Measurements from ENCODE around the gene ASPRV1. TPM values are rescaled to one million over a fixed set of nuclear protein-coding genes. Genes with fewer than 3 reads are reported as not detected.

The ASPRV1 gene
- total RNA-seq, 5 donors from 2014 or later (not counting 1 experiment from before 2014, with no cell fraction given): 1.2 to 2.1 (median 1.8) TPM

DNA sequence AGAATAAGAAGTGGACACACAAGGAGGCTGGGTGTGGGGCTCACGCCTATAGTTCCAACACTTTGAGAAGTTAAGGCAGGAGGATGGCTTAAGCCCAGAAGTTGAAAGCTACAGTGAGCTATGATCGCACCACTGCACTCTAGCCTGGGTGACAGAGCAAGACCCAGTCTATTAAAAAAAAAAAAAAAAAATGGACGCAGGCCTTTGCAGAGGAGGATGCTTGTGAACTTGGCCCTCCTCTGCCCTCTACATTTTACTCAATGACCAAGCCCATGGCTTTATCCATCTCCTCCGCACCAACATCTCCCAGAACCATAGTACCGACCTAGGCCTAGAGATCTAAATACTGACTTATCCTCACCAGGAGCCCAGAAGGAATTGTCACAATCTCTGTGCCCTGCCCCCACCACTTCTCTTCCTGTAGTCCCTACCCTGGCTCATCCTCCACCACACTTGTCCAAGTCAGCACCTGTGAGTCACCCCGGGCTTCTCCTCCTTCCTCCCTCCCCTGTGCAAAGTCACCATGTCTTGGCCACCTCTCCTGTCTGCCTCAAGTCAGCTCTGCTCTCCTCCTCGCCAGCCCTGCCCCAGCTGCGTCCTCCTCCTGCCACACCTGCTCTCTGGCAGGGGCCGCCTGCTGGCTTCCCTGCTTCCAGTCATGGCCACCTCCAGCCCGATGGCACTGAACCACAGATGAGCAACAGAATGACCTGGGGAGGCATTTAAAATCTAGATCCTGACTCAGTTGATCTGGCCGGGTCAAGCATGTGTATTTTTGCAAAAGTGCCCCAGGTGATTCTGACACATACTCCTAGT, 35.8 kb upstream of the ASPRV1 start:
- no peaks in the 10 kb centered on the region for H3K9me3 Mint-ChIP-seq
- no peak overlapping the region for H3K27ac Mint-ChIP-seq
- H3K36me3 ChIP-seq (ENCODE audit: control insufficient read depth in 2 of 2, extremely low read depth in 1 of 2, insufficient read depth in 1 of 2, low read length in 1 of 2): peaks cover 0 to 17% of the 10 kb centered on the region in 2 donors
- POLR2A ChIA-PET: interaction anchor here in 1 of 2 donors (0.6 kb wide), 1 partner anchor 1005 kb away, joined by 7 read pairs; no protein-coding TSS in a partner anchor
- peaks cover 35% of the 10 kb centered on the region for H3K36me3 Mint-ChIP-seq
- no peaks in the 10 kb centered on the region for H3K9me3 ChIP-seq
- H3K4me3 Mint-ChIP-seq: no peak overlapping the region
- 79% methylated on average over 10 of the region's 11 CpGs for WGBS (ENCODE audit: insufficient coverage)
- peaks cover 3 to 6% (median 5%) of the 10 kb centered on the region in 3 donors for H3K4me1 Mint-ChIP-seq
- CTCF ChIA-PET: interaction anchor here in 1 of 2 donors (0.7 kb wide), 1 partner anchor 138 kb away, joined by 4 read pairs; no protein-coding TSS in a partner anchor
- no peaks in the 10 kb centered on the region for H3K27me3 ChIP-seq (replicated peaks in 1 of 2; ENCODE audit: control insufficient read depth in 2 of 2, extremely low read depth in 1 of 2, insufficient read depth in 2 of 2, low read length in 1 of 2)
- H3K4me3 ChIP-seq (ENCODE audit: control insufficient read depth in 1 of 2, extremely low read depth in 1 of 2, low read length in 1 of 2): no peak overlapping the region
- H3K4me1 ChIP-seq (ENCODE audit: control insufficient read depth in 1 of 2, extremely low read depth in 1 of 2, insufficient read depth in 2 of 2, low read length in 2 of 2): peaks cover 0 to 3% of the 10 kb centered on the region in 2 experiments
- ATAC-seq (replicated peaks in 1 of 4) (peak in 1 of 4 experiments; percentile 31), DNase-seq (peak in 1 of 35 experiments; percentile 14)
- no peaks in the 10 kb centered on the region for H3K27me3 Mint-ChIP-seq
- H3K27ac ChIP-seq (ENCODE audit: low read length): no peak overlapping the region

DNA sequence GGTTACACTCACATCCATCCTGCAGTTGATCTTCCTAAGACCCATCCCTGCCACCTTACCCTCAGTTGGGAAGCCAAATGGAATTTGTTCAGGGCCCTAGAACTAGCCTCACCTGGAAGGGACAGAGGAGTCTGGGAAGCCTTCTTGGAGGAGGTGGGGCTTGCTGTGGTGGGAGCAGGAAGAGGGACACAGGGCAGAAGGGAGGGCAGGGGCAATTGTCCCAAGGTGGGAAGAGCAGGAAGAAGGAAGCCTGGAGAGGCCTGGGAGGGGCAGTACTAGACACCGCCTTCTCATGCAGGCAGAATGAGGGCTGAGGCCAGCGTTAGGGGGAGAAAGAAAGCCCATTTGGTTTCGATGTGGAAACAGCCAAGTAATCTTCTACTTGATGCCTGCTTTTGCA, 34.1 kb upstream of the ASPRV1 start:
- no peaks in the 10 kb centered on the region for H3K9me3 ChIP-seq
- ChIA-PET POLR2A (interaction anchor here in 1 of 2 donors (1.0 kb wide), 1 partner anchor 776 kb away, joined by 4 read pairs; no protein-coding TSS in a partner anchor), CTCF (no interaction called here)
- Mint-ChIP-seq H3K27ac (no peak overlapping the region), H3K9me3 (no peaks in the 10 kb centered on the region), H3K4me1 (peaks cover 2 to 6% (median 2%) of the 10 kb centered on the region in 3 donors), H3K4me3 (no peak overlapping the region), H3K27me3 (no peaks in the 10 kb centered on the region), H3K36me3 (peaks cover 45% of the 10 kb centered on the region)
- H3K4me3 ChIP-seq (ENCODE audit: control insufficient read depth in 1 of 2, extremely low read depth in 1 of 2, low read length in 1 of 2): no peak overlapping the region
- ATAC-seq (replicated peaks in 1 of 4): no peak
- H3K36me3 ChIP-seq (ENCODE audit: control insufficient read depth in 2 of 2, extremely low read depth in 1 of 2, insufficient read depth in 1 of 2, low read length in 1 of 2): peaks cover 0 to 17% of the 10 kb centered on the region in 2 donors
- no peak for DNase-seq
- no peaks in the 10 kb centered on the region for H3K27me3 ChIP-seq (replicated peaks in 1 of 2; ENCODE audit: control insufficient read depth in 2 of 2, extremely low read depth in 1 of 2, insufficient read depth in 2 of 2, low read length in 1 of 2)
- H3K27ac ChIP-seq (ENCODE audit: low read length): no peak overlapping the region
- H3K4me1 ChIP-seq (ENCODE audit: control insufficient read depth in 1 of 2, extremely low read depth in 1 of 2, insufficient read depth in 2 of 2, low read length in 2 of 2): no peaks in the 10 kb centered on the region
- no CpG with 5 or more reads among the region's 3 CpGs for WGBS (ENCODE audit: insufficient coverage)

- H3K9me3 Mint-ChIP-seq: no peaks in the 10 kb centered on the region
- H3K9me3 ChIP-seq: no peaks in the 10 kb centered on the region
- 90% methylated on average over 4 of the region's 6 CpGs for WGBS (ENCODE audit: insufficient coverage)
- H3K36me3 ChIP-seq (ENCODE audit: control insufficient read depth in 2 of 2, extremely low read depth in 1 of 2, insufficient read depth in 1 of 2, low read length in 1 of 2): peaks cover 0 to 17% of the 10 kb centered on the region in 2 donors
- H3K36me3 Mint-ChIP-seq: peaks cover 45% of the 10 kb centered on the region
- H3K27me3 Mint-ChIP-seq: no peaks in the 10 kb centered on the region
- no peak overlapping the region for H3K27ac ChIP-seq (ENCODE audit: low read length)
- no peaks in the 10 kb centered on the region for H3K27me3 ChIP-seq (replicated peaks in 1 of 2; ENCODE audit: control insufficient read depth in 2 of 2, extremely low read depth in 1 of 2, insufficient read depth in 2 of 2, low read length in 1 of 2)
- POLR2A ChIA-PET: no interaction called here
- CTCF ChIA-PET: no interaction called here
- no peak overlapping the region for H3K4me3 Mint-ChIP-seq
- peaks cover 2 to 6% (median 2%) of the 10 kb centered on the region in 3 donors for H3K4me1 Mint-ChIP-seq
- no peak overlapping the region for H3K4me3 ChIP-seq (ENCODE audit: control insufficient read depth in 1 of 2, extremely low read depth in 1 of 2, low read length in 1 of 2)
- ATAC-seq (replicated peaks in 1 of 4): no peak
- no peak for DNase-seq
- H3K4me1 ChIP-seq (ENCODE audit: control insufficient read depth in 1 of 2, extremely low read depth in 1 of 2, insufficient read depth in 2 of 2, low read length in 2 of 2): no peaks in the 10 kb centered on the region
- no peak overlapping the region for H3K27ac Mint-ChIP-seq
These were observed 32.7 kb upstream of the ASPRV1 start for GRCh38 chr2:69994166-69994565.

- 95% methylated on average over 4 of the region's 5 CpGs for WGBS (ENCODE audit: insufficient coverage)
- no peaks in the 10 kb centered on the region for H3K27me3 ChIP-seq (replicated peaks in 1 of 2; ENCODE audit: control insufficient read depth in 2 of 2, extremely low read depth in 1 of 2, insufficient read depth in 2 of 2, low read length in 1 of 2)
- H3K4me1 ChIP-seq (ENCODE audit: control insufficient read depth in 1 of 2, extremely low read depth in 1 of 2, insufficient read depth in 2 of 2, low read length in 2 of 2): no peaks in the 10 kb centered on the region
- Mint-ChIP-seq H3K27me3 (no peaks in the 10 kb centered on the region), H3K36me3 (peaks cover 45% of the 10 kb centered on the region), H3K27ac (no peak overlapping the region), H3K9me3 (no peaks in the 10 kb centered on the region), H3K4me1 (peaks cover 2 to 6% (median 2%) of the 10 kb centered on the region in 3 donors), H3K4me3 (no peak overlapping the region)
- DNase-seq: no peak
- ATAC-seq (replicated peaks in 1 of 4): no peak
- no peak overlapping the region for H3K27ac ChIP-seq (ENCODE audit: low read length)
- no peak overlapping the region for H3K4me3 ChIP-seq (ENCODE audit: control insufficient read depth in 1 of 2, extremely low read depth in 1 of 2, low read length in 1 of 2)
- H3K36me3 ChIP-seq (ENCODE audit: control insufficient read depth in 2 of 2, extremely low read depth in 1 of 2, insufficient read depth in 1 of 2, low read length in 1 of 2): peaks cover 0 to 17% of the 10 kb centered on the region in 2 donors
- H3K9me3 ChIP-seq: no peaks in the 10 kb centered on the region
- POLR2A ChIA-PET: no interaction called here
- CTCF ChIA-PET: no interaction called here
These were observed 32.3 kb upstream of the ASPRV1 start for GRCh38 chr2:69993708-69994107.

DNA sequence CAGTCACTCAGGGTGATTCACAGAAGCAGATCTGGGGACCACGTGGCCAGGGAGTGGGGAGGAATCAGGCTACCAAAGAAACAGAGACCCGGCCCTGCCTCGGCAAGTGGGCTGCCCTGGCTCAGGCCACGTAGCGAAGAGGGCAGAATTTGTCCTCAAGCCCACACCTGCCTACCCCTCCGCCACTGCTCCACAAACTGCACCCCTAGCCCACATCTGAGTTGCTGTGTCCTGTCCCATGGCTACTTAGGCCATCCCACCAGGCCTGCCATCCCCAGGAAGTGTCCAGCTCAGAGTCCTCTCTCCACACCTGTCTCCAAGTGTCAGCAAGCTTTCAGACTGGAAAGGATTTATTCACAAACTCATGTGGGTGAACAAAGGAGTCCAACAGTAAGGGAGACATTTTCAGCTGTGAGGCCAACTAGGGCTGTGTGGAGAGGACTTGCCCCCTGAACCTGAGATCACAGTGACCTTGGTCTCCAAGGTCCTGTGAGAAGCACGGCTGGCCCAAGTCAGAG, 31.7 kb upstream of the ASPRV1 start:
- no peak overlapping the region for H3K4me3 Mint-ChIP-seq
- peaks cover 2 to 12% (median 2%) of the 10 kb centered on the region in 3 donors for H3K4me1 Mint-ChIP-seq
- CTCF ChIA-PET: no interaction called here
- no peak overlapping the region for H3K27ac ChIP-seq (ENCODE audit: low read length)
- H3K9me3 Mint-ChIP-seq: no peaks in the 10 kb centered on the region
- no peaks in the 10 kb centered on the region for H3K27me3 Mint-ChIP-seq
- POLR2A ChIA-PET: no interaction called here
- H3K4me3 ChIP-seq (ENCODE audit: control insufficient read depth in 1 of 2, extremely low read depth in 1 of 2, low read length in 1 of 2): no peak overlapping the region
- peaks cover 45% of the 10 kb centered on the region for H3K36me3 Mint-ChIP-seq
- no peak for ATAC-seq (replicated peaks in 1 of 4)
- H3K9me3 ChIP-seq: no peaks in the 10 kb centered on the region
- no peaks in the 10 kb centered on the region for H3K4me1 ChIP-seq (ENCODE audit: control insufficient read depth in 1 of 2, extremely low read depth in 1 of 2, insufficient read depth in 2 of 2, low read length in 2 of 2)
- DNase-seq: no peak
- no peaks in the 10 kb centered on the region for H3K27me3 ChIP-seq (replicated peaks in 1 of 2; ENCODE audit: control insufficient read depth in 2 of 2, extremely low read depth in 1 of 2, insufficient read depth in 2 of 2, low read length in 1 of 2)
- no peak overlapping the region for H3K27ac Mint-ChIP-seq
- 94% methylated on average over 7 of the region's 7 CpGs for WGBS (ENCODE audit: insufficient coverage)
- H3K36me3 ChIP-seq (ENCODE audit: control insufficient read depth in 2 of 2, extremely low read depth in 1 of 2, insufficient read depth in 1 of 2, low read length in 1 of 2): peaks cover 0 to 17% of the 10 kb centered on the region in 2 donors

- Mint-ChIP-seq H3K9me3 (no peaks in the 10 kb centered on the region), H3K27ac (no peak overlapping the region), H3K4me1 (peaks cover 2 to 13% (median 2%) of the 10 kb centered on the region in 3 donors), H3K4me3 (no peak overlapping the region), H3K27me3 (no peaks in the 10 kb centered on the region), H3K36me3 (peaks cover 41% of the 10 kb centered on the region)
- H3K4me3 ChIP-seq (ENCODE audit: control insufficient read depth in 1 of 2, extremely low read depth in 1 of 2, low read length in 1 of 2): no peak overlapping the region
- no peak overlapping the region for H3K27ac ChIP-seq (ENCODE audit: low read length)
- no peaks in the 10 kb centered on the region for H3K4me1 ChIP-seq (ENCODE audit: control insufficient read depth in 1 of 2, extremely low read depth in 1 of 2, insufficient read depth in 2 of 2, low read length in 2 of 2)
- DNase-seq (no peak), ATAC-seq (replicated peaks in 1 of 4) (no peak)
- 98% methylated on average over 6 of the region's 8 CpGs for WGBS (ENCODE audit: insufficient coverage)
- peaks cover 0 to 17% of the 10 kb centered on the region in 2 donors for H3K36me3 ChIP-seq (ENCODE audit: control insufficient read depth in 2 of 2, extremely low read depth in 1 of 2, insufficient read depth in 1 of 2, low read length in 1 of 2)
- no peaks in the 10 kb centered on the region for H3K9me3 ChIP-seq
- CTCF ChIA-PET: no interaction called here
- H3K27me3 ChIP-seq (replicated peaks in 1 of 2; ENCODE audit: control insufficient read depth in 2 of 2, extremely low read depth in 1 of 2, insufficient read depth in 2 of 2, low read length in 1 of 2): no peaks in the 10 kb centered on the region
- POLR2A ChIA-PET: no interaction called here
These were observed 31.0 kb upstream of the ASPRV1 start for GRCh38 chr2:69992310-69993047.
